ENCODE data around the gene MYRFL.
"Not testable (repeated sequence)": the region's sequence is repeated elsewhere in the genome, so short reads cannot be mapped to it uniquely, and the experiment has no call there.

The MYRFL gene

GRCh38 chr12:69843608-69844007 is 18.6 kb downstream of the MYRFL start:
- DNase-seq (ENCODE audit: low spot score), result no peak

GRCh38 chr12:69844416-69844815 is 19.4 kb downstream of the MYRFL start:
- no peak for DNase-seq (ENCODE audit: low spot score)

- DNase-seq (ENCODE audit: low spot score), result no peak
These were observed 19.8 kb downstream of the MYRFL start for GRCh38 chr12:69844836-69845235.

GRCh38 chr12:69846976-69847375 is 21.9 kb downstream of the MYRFL start:
- no peak for DNase-seq (ENCODE audit: low spot score)

- DNase-seq (ENCODE audit: low spot score), result no peak
These were observed 26.9 kb downstream of the MYRFL start for GRCh38 chr12:69851976-69852375.

- not testable (repeated sequence) for DNase-seq (ENCODE audit: low spot score)
These were observed 28.3 kb downstream of the MYRFL start for GRCh38 chr12:69853176-69853961.

- no peak for DNase-seq (ENCODE audit: low spot score)
These were observed 41.7 kb downstream of the MYRFL start for GRCh38 chr12:69866698-69867097.

GRCh38 chr12:69868695-69869094 is 43.7 kb downstream of the MYRFL start:
- DNase-seq (ENCODE audit: low spot score), result no peak

GRCh38 chr12:69872804-69873203 is 47.8 kb downstream of the MYRFL start:
- no peak for DNase-seq (ENCODE audit: low spot score)

GRCh38 chr12:69873429-69873828 is 48.4 kb downstream of the MYRFL start:
- no peak for DNase-seq (ENCODE audit: low spot score)

GRCh38 chr12:69874606-69875005 is 49.6 kb downstream of the MYRFL start:
- DNase-seq (ENCODE audit: low spot score), result no peak

GRCh38 chr12:69875416-69875935 is 50.4 kb downstream of the MYRFL start:
- no peak for DNase-seq (ENCODE audit: low spot score)

- DNase-seq (ENCODE audit: low spot score), result peak; percentile 73
These were observed 54.3 kb downstream of the MYRFL start for GRCh38 chr12:69879007-69879960.

GRCh38 chr12:69880571-69880970 is 55.5 kb downstream of the MYRFL start:
- DNase-seq (ENCODE audit: low spot score), result peak; percentile 4

- DNase-seq (ENCODE audit: low spot score), result no peak
These were observed 56.7 kb downstream of the MYRFL start for GRCh38 chr12:69881771-69882170.

GRCh38 chr12:69884386-69884785 is 59.4 kb downstream of the MYRFL start:
- DNase-seq (ENCODE audit: low spot score), result peak; percentile 77

GRCh38 chr12:69885658-69886057 is 60.6 kb downstream of the MYRFL start:
- DNase-seq (ENCODE audit: low spot score), result no peak

GRCh38 chr12:69886109-69886508 is 61.1 kb downstream of the MYRFL start:
- no peak for DNase-seq (ENCODE audit: low spot score)

GRCh38 chr12:69886715-69887114 is 61.7 kb downstream of the MYRFL start:
- DNase-seq (ENCODE audit: low spot score), result no peak

- no peak for DNase-seq (ENCODE audit: low spot score)
These were observed 63.9 kb downstream of the MYRFL start for GRCh38 chr12:69888901-69889300.

GRCh38 chr12:69894800-69895383 is 69.9 kb downstream of the MYRFL start:
- DNase-seq (ENCODE audit: low spot score), result no peak

GRCh38 chr12:69896653-69897381 is 71.8 kb downstream of the MYRFL start:
- no peak for DNase-seq (ENCODE audit: low spot score)
